SU-DHL-6 (cell line): Measurements from ENCODE around the gene ALAS1.

ENCODE experiments used
- H2AFZ ChIP-seq: fragments of 200-600 bp; sonication (generic); 2 replicates; pipeline ENCODE4 v1.6.1; 2014; ENCODE audit warnings: low read depth, mild to moderate bottlenecking, moderate library complexity, mixed read lengths, antibody characterized with exemption, low read length; ENCODE audit not compliant: severe bottlenecking
- H3F3A ChIP-seq: fragments of 200-600 bp; shearing (Covaris generic); 2 replicates; pipeline ENCODE4 v1.6.0; 2016; ENCODE audit warnings: antibody characterized with exemption, mild to moderate bottlenecking; ENCODE audit not compliant: insufficient read depth
- H3K27ac ChIP-seq: fragments of 200-600 bp; sonication (generic); 2 replicates; pipeline ENCODE4 v1.5.1; 2016; ENCODE audit warnings: low read depth, mild to moderate bottlenecking, low read length, moderate library complexity, mixed read lengths
- H3K27me3 ChIP-seq: fragments of 200-600 bp; sonication (generic), shearing (Covaris generic); 2 replicates; pipeline ENCODE4 v1.6.0; 2014; ENCODE audit warnings: mild to moderate bottlenecking, low read length
- H3K36me3 ChIP-seq: fragments of 200-600 bp; sonication (generic); 2 replicates; pipeline ENCODE4 v1.6.1; 2014; ENCODE audit warnings: mild to moderate bottlenecking, low read length, mixed read lengths
- H3K4me2 ChIP-seq: fragments of 300-600, 200-600 bp; shearing (Covaris generic), sonication (generic); 2 replicates; pipeline ENCODE4 v1.6.0; 2014; ENCODE audit warnings: low read length, low read depth, mild to moderate bottlenecking; ENCODE audit not compliant: poor library complexity, severe bottlenecking
- H3K4me3 ChIP-seq: fragments of 200-600 bp; sonication (generic); 2 replicates; pipeline ENCODE4 v1.5.1; 2014; ENCODE audit warnings: antibody characterized with exemption, low read length, mild to moderate bottlenecking, mixed read lengths; ENCODE audit not compliant: insufficient read depth, poor library complexity, severe bottlenecking
- H3K79me2 ChIP-seq: fragments of 200-600 bp; sonication (generic); 2 replicates; pipeline ENCODE4 v1.6.1; 2014; ENCODE audit warnings: mild to moderate bottlenecking, low read length, moderate library complexity; ENCODE audit not compliant: insufficient read depth
- H3K9ac ChIP-seq: fragments of 200-600 bp; sonication (generic); 2 replicates; pipeline ENCODE4 v1.7.0; 2014; ENCODE audit warnings: mild to moderate bottlenecking, low read length
- H3K9me2 ChIP-seq: fragments of 200-600 bp; sonication (generic); replicated peaks from 2 replicates; pipeline ENCODE4 v1.6.1; 2014; ENCODE audit warnings: low read length; ENCODE audit not compliant: insufficient read depth
- H3K9me3 ChIP-seq: fragments of 200-600 bp; sonication (generic); 2 replicates; pipeline ENCODE4 v1.6.1; 2014; ENCODE audit warnings: low read length, mixed read lengths; ENCODE audit not compliant: insufficient read depth
- H4K20me1 ChIP-seq: fragments of 200-600 bp; sonication (generic); 2 replicates; pipeline ENCODE4 v1.6.1; 2014; ENCODE audit warnings: low read depth, mild to moderate bottlenecking, antibody characterized with exemption, low read length, moderate library complexity, mixed read lengths
- EZH2phosphoT487 ChIP-seq: fragments of 200-600 bp; sonication (generic), shearing (Covaris generic); conservative IDR thresholded peaks from 2 replicates; pipeline ENCODE4 v1.6.1; 2018; ENCODE audit warnings: mild to moderate bottlenecking, antibody characterized with exemption, low read length, moderate library complexity, mixed read lengths
- TF ChIP-seq, protein P1 (sequence below): fragments of 200-600 bp; sonication (generic); IDR thresholded peaks from one replicate; pipeline ENCODE4 v1.5.1; 2017; ENCODE audit warnings: antibody characterized with exemption, mild to moderate bottlenecking, low read length, moderate library complexity; ENCODE audit not compliant: insufficient read depth, poor library complexity, severe bottlenecking

ALAS1 gene

GRCh38 chr3:52191663-52192062 is 6.3 kb upstream of the ALAS1 start:
- Histone ChIP-seq H3K9me2 (no peaks in the 10 kb centered on the region), H3K4me3 (no peak overlapping the region), H3K4me2 (no peak overlapping the region), H3K9ac (no peak overlapping the region), H3K27me3 (no peaks in the 10 kb centered on the region), H3K27ac (no peak overlapping the region), H3F3A (no peaks in the 10 kb centered on the region), H3K36me3 (no peaks in the 10 kb centered on the region), H3K79me2 (no peaks in the 10 kb centered on the region), H4K20me1 (no peaks in the 10 kb centered on the region), H3K9me3 (no peaks in the 10 kb centered on the region), H2AFZ (no peak overlapping the region)
- TF ChIP-seq EZH2phosphoT487, result no peak
- TF ChIP-seq, protein P1, sequence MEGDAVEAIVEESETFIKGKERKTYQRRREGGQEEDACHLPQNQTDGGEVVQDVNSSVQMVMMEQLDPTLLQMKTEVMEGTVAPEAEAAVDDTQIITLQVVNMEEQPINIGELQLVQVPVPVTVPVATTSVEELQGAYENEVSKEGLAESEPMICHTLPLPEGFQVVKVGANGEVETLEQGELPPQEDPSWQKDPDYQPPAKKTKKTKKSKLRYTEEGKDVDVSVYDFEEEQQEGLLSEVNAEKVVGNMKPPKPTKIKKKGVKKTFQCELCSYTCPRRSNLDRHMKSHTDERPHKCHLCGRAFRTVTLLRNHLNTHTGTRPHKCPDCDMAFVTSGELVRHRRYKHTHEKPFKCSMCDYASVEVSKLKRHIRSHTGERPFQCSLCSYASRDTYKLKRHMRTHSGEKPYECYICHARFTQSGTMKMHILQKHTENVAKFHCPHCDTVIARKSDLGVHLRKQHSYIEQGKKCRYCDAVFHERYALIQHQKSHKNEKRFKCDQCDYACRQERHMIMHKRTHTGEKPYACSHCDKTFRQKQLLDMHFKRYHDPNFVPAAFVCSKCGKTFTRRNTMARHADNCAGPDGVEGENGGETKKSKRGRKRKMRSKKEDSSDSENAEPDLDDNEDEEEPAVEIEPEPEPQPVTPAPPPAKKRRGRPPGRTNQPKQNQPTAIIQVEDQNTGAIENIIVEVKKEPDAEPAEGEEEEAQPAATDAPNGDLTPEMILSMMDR, result no peak

- H2AFZ ChIP-seq, result no peak overlapping the region
- no peak overlapping the region for H3K27ac ChIP-seq
- H3K79me2 ChIP-seq, result peaks cover under 1% of the 10 kb centered on the region; the same call in 1 of the 2 replicates
- H3K36me3 ChIP-seq, result no peaks in the 10 kb centered on the region
- H3K4me3 ChIP-seq, result no peak overlapping the region
- H4K20me1 ChIP-seq, result no peaks in the 10 kb centered on the region
- H3K9me2 ChIP-seq, result no peaks in the 10 kb centered on the region
- no peak for TF ChIP-seq EZH2phosphoT487
- TF ChIP-seq, protein P1, result no peak
- no peaks in the 10 kb centered on the region for H3K27me3 ChIP-seq
- H3K9me3 ChIP-seq, result no peaks in the 10 kb centered on the region
- H3K9ac ChIP-seq, result no peak overlapping the region
- H3K4me2 ChIP-seq, result no peak overlapping the region
- no peaks in the 10 kb centered on the region for H3F3A ChIP-seq
Observed at GRCh38 chr3:52193065-52193464, 4.9 kb upstream of the ALAS1 start.

DNA sequence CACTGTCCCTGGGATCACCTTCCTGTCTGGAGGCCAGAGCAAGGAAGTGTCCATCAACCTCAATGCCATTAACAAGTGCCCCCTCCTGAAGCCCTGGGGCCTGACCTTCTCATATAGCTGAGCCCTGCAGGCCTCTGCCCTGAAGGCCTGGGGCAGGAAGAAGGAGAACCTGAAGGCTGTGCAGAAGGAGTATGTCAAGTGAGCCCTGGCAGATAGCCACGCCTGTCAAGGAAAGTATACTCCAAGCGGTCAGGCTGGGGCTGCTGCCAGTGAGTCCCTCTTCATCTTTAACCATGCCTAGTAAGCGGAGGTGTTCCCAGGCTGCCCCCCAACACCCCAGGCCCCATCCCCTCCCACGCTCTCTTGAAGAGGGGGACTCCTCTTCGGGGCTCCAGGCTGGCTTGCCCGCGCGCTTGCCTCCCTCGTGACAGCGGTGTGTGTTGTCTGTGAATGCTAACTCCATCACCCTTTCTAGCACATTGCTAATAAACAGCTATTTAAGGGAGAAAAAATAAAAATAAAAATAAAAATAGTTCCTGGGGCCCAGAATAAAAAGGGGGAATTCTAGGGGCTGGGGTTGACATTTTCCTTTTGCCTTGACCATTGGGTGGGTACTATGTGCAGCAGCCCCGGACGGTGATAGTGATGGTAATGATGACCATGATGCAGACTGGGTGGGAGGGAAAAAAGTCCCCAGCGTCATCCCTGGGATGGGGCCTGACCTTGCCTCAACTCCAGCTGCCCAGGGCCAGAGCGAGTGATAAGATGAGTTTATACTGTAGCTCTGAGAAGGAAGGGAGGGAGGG is 3.3 kb upstream of the ALAS1 start:
- no peak overlapping the region for H2AFZ ChIP-seq

More for the DNA sequence above, 3.3 kb upstream of the ALAS1 start:
- Histone ChIP-seq H4K20me1 (no peaks in the 10 kb centered on the region), H3K9ac (no peak overlapping the region), H3K9me3 (no peaks in the 10 kb centered on the region), H3K36me3 (no peaks in the 10 kb centered on the region), H3K79me2 (peaks cover 14% of the 10 kb centered on the region), H3K4me2 (no peak overlapping the region), H3K4me3 (no peak overlapping the region), H3K9me2 (no peaks in the 10 kb centered on the region), H3K27me3 (no peaks in the 10 kb centered on the region), H3F3A (no peaks in the 10 kb centered on the region), H3K27ac (no peak overlapping the region)
- TF ChIP-seq EZH2phosphoT487, result no peak
- TF ChIP-seq, protein P1, result no peak
